Endodermal cell (in vitro differentiated cells): ENCODE results near the gene GJB6. TPM values are rescaled to one million over a fixed set of nuclear protein-coding genes. Genes with fewer than 3 reads are reported as not detected.

Experiments
- DNase-seq: peaks from one replicate; pipeline ENCODE4 v3.0.0-alpha.2; 2017
- H3K27ac ChIP-seq: 2 replicates; pipeline ENCODE4 v1.5.1; 2013; ENCODE audit warnings: mild to moderate bottlenecking, low read depth, low read length, moderate library complexity
- H3K27me3 ChIP-seq: 2 replicates; pipeline ENCODE4 v1.6.1; 2013; ENCODE audit warnings: mild to moderate bottlenecking, low read length, moderate library complexity; ENCODE audit not compliant: insufficient read depth, control insufficient read depth, poor library complexity, severe bottlenecking
- H3K36me3 ChIP-seq: 2 replicates; pipeline ENCODE4 v1.7.0; 2013; ENCODE audit warnings: mild to moderate bottlenecking, low read length, moderate library complexity; ENCODE audit not compliant: control insufficient read depth, insufficient read depth
- H3K4me1 ChIP-seq: one replicate; pipeline ENCODE4 v1.7.0; 2013; ENCODE audit warnings: low read length; ENCODE audit not compliant: control insufficient read depth, insufficient read depth
- H3K4me3 ChIP-seq: 2 replicates; pipeline ENCODE4 v1.5.1; 2013; ENCODE audit warnings: mild to moderate bottlenecking, low read length, moderate library complexity
- H3K9ac ChIP-seq: 2 replicates; pipeline ENCODE4 v1.6.1; 2013; ENCODE audit warnings: mild to moderate bottlenecking, low read length, moderate library complexity; ENCODE audit not compliant: poor library complexity, severe bottlenecking; ENCODE audit errors: extremely low read depth
- H3K9me3 ChIP-seq: 2 replicates; pipeline ENCODE4 v1.6.1; 2013; ENCODE audit warnings: mild to moderate bottlenecking, low read length, moderate library complexity; ENCODE audit not compliant: control insufficient read depth
- H3K27ac Mint-ChIP-seq: 2 replicates; pipeline ENCODE4 v1.8.0; 2020; ENCODE audit warnings: mixed read lengths
- H3K27me3 Mint-ChIP-seq: 2 replicates; pipeline ENCODE4 v1.8.0; 2021; ENCODE audit warnings: mild to moderate bottlenecking, mixed read lengths; ENCODE audit not compliant: insufficient read depth
- H3K36me3 Mint-ChIP-seq: 2 replicates; pipeline ENCODE4 v1.8.0; 2020; ENCODE audit warnings: low read depth, mixed read lengths
- H3K4me1 Mint-ChIP-seq: 2 replicates; pipeline ENCODE4 v1.8.0; 2020; ENCODE audit warnings: mixed read lengths
- H3K4me3 Mint-ChIP-seq: 2 replicates; pipeline ENCODE4 v1.8.0; 2020; ENCODE audit warnings: mild to moderate bottlenecking, moderate library complexity, mixed read lengths
- H3K9me3 Mint-ChIP-seq: 2 replicates; pipeline ENCODE4 v1.8.0; 2020; ENCODE audit warnings: mild to moderate bottlenecking, mixed read lengths
- WGBS, 2 experiments: methylation state at CpG; one replicate each; pipeline versions ENCODE4 v1.1.5 to v1.1.7; 2013; ENCODE audit warnings: missing lambda C conversion rate in 2 of 2, mixed read lengths in 1 of 2; ENCODE audit not compliant: insufficient coverage in 1 of 2, insufficient read length in 1 of 2; 5-methylcytosine and 5-hydroxymethylcytosine counted together
- total RNA-seq, 2 donors: library from RNA; stranded (reverse); fragmentation: NEBNext Ultra II Directional in 1 of 2; extraction: Animal tissue kit (Norgen Biotek cat#: 25700) in 1 of 2; gene quantifications; 2 replicates in 1 of 2; 3 replicates in 1 of 2; pipeline ENCODE4 v1.2.1, GENCODE V29; 2021
- TF ChIP-seq, protein P1 (sequence below): fragments of 200-600 bp; sonication (generic); conservative IDR thresholded peaks from 2 replicates; pipeline ENCODE4 v1.5.0; 2021; ENCODE audit warnings: antibody characterized with exemption, mild to moderate bottlenecking

Gene GJB6
- total RNA-seq, 2 donors from 2014 or later = not detected

DNA sequence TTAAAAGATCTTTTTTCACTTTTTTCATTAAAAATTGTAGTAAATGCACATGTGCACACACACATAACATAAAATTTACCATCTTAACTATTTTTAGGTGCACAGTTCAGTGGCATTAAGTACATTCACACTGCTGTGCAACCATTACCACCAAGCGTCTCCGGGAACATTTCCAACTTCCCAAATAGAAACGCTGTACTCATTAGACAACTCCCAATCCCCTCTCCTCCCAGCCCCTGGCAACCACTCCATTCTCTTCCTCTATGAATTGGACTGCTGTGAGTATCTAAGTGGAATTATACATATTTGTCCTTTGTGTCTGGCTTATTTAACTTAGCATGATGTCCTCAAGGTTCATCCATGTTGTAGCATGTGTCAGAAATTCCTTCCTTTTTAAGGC is 50.9 kb downstream of the GJB6 start:
- TF ChIP-seq, protein P1, sequence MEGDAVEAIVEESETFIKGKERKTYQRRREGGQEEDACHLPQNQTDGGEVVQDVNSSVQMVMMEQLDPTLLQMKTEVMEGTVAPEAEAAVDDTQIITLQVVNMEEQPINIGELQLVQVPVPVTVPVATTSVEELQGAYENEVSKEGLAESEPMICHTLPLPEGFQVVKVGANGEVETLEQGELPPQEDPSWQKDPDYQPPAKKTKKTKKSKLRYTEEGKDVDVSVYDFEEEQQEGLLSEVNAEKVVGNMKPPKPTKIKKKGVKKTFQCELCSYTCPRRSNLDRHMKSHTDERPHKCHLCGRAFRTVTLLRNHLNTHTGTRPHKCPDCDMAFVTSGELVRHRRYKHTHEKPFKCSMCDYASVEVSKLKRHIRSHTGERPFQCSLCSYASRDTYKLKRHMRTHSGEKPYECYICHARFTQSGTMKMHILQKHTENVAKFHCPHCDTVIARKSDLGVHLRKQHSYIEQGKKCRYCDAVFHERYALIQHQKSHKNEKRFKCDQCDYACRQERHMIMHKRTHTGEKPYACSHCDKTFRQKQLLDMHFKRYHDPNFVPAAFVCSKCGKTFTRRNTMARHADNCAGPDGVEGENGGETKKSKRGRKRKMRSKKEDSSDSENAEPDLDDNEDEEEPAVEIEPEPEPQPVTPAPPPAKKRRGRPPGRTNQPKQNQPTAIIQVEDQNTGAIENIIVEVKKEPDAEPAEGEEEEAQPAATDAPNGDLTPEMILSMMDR = no peak
- H3K4me1 ChIP-seq = no peaks in the 10 kb centered on the region
- no peak overlapping the region for H3K4me3 Mint-ChIP-seq
- no peak overlapping the region for H3K9ac ChIP-seq
- peaks cover 9% of the 10 kb centered on the region for H3K4me1 Mint-ChIP-seq
- H3K9me3 ChIP-seq = no peaks in the 10 kb centered on the region
- H3K27ac ChIP-seq = no peak overlapping the region
- H3K36me3 ChIP-seq = no peaks in the 10 kb centered on the region
- no peaks in the 10 kb centered on the region for H3K9me3 Mint-ChIP-seq
- no peaks in the 10 kb centered on the region for H3K36me3 Mint-ChIP-seq
- H3K27ac Mint-ChIP-seq = no peak overlapping the region
- peak; percentile 26 for DNase-seq
- H3K27me3 Mint-ChIP-seq = peaks cover 22% of the 10 kb centered on the region
- H3K27me3 ChIP-seq = peaks cover 6% of the 10 kb centered on the region
- no peak overlapping the region for H3K4me3 ChIP-seq
- WGBS, 2 experiments = 94 to 100% methylated on average over 2 to 3 of the region's 3 CpGs

- H3K9me3 ChIP-seq = no peaks in the 10 kb centered on the region
- H3K36me3 ChIP-seq = no peaks in the 10 kb centered on the region
- H3K27ac ChIP-seq = no peak overlapping the region
- Mint-ChIP-seq H3K27me3 (peaks cover 31% of the 10 kb centered on the region), H3K4me1 (no peaks in the 10 kb centered on the region), H3K4me3 (no peak overlapping the region), H3K9me3 (no peaks in the 10 kb centered on the region), H3K27ac (no peak overlapping the region), H3K36me3 (no peaks in the 10 kb centered on the region)
- H3K27me3 ChIP-seq = peaks cover 11% of the 10 kb centered on the region
- whole genome bisulfite sequencing, 2 experiments = 83 to 86% methylated on average over 5 of the region's 5 CpGs
- TF ChIP-seq, protein P1 = no peak
- no peaks in the 10 kb centered on the region for H3K4me1 ChIP-seq
- no peak overlapping the region for H3K9ac ChIP-seq
- H3K4me3 ChIP-seq = no peak overlapping the region
- no peak for DNase-seq
These were observed 54.0 kb downstream of the GJB6 start for GRCh38 chr13:20178156-20178555.

- H3K27ac ChIP-seq = no peak overlapping the region
- no peaks in the 10 kb centered on the region for H3K36me3 Mint-ChIP-seq
- no peaks in the 10 kb centered on the region for H3K36me3 ChIP-seq
- H3K27ac Mint-ChIP-seq = no peak overlapping the region
- H3K9me3 ChIP-seq = no peaks in the 10 kb centered on the region
- no peak overlapping the region for H3K4me3 ChIP-seq
- peaks cover 11% of the 10 kb centered on the region for H3K27me3 ChIP-seq
- TF ChIP-seq, protein P1 = no peak
- no peaks in the 10 kb centered on the region for H3K4me1 ChIP-seq
- peaks cover 29% of the 10 kb centered on the region for H3K27me3 Mint-ChIP-seq
- H3K4me1 Mint-ChIP-seq = no peaks in the 10 kb centered on the region
- H3K9me3 Mint-ChIP-seq = no peaks in the 10 kb centered on the region
- WGBS, 2 experiments = 94 to 97% methylated on average over 20 to 67 of the region's 67 CpGs
- H3K4me3 Mint-ChIP-seq = no peak overlapping the region
- DNase-seq = peak; percentile 43
- H3K9ac ChIP-seq = no peak overlapping the region
These were observed 54.9 kb downstream of the GJB6 start for GRCh38 chr13:20177049-20177831.
